MG63 (cell line): ENCODE measurements around the gene EFTUD2. TPM values are rescaled to one million over a fixed set of nuclear protein-coding genes. Genes with fewer than 3 reads are reported as not detected.

ENCODE experiments used
- DNase-seq: peaks from one replicate; pipeline ENCODE4 v3.0.0-alpha.2; 2020
- H3K27me3 ChIP-seq: fragments of 250-450 bp; sonication (Bioruptor Pico); 2 replicates; pipeline ENCODE4 v1.5.1; 2020; ENCODE audit warnings: mild to moderate bottlenecking, moderate library complexity
- H3K36me3 ChIP-seq: fragments of 250-450 bp; sonication (Bioruptor Pico); 2 replicates; pipeline ENCODE4 v1.5.1; 2020; ENCODE audit warnings: mild to moderate bottlenecking, moderate library complexity
- H3K4me3 ChIP-seq: fragments of 250-450 bp; sonication (Bioruptor Pico); 2 replicates; pipeline ENCODE4 v1.5.1; 2020; ENCODE audit warnings: mild to moderate bottlenecking, moderate library complexity
- H3K9me3 ChIP-seq: fragments of 250-450 bp; sonication (Bioruptor Pico); 2 replicates; pipeline ENCODE4 v1.5.1; 2020; ENCODE audit warnings: mild to moderate bottlenecking, moderate library complexity
- total RNA-seq: library from RNA; depleted of rRNA; stranded (reverse); fragments of >200 nt; shearing (Covaris generic); gene quantifications from 2 replicates; pipeline ENCODE4 v1.2.3, GENCODE V29; 2014; ENCODE audit warnings: low replicate concordance

The EFTUD2 gene
- total RNA-seq, 1 experiment from 2014 or later = 156 TPM

DNA sequence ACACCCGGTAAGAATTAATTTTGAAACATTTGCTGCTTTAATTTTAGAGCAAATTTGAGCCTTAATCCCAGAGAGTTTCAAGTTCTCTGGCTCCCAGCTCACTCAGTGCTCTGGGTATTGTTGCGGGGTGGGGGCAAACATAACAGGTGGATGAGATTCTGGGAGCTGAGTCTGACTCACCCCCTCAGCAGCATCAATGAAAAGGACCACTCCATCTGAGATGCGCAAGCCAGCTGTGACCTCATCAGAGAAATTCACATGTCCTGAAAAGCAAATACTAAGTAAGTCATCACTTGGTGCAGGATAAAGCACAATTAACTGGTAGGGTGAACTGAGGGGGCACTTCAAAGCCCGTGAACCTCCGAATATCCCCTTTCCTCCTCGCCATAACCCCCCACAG, 19.9 kb downstream of the EFTUD2 start:
- H3K36me3 ChIP-seq = peaks cover 95% of the 10 kb centered on the region

DNA sequence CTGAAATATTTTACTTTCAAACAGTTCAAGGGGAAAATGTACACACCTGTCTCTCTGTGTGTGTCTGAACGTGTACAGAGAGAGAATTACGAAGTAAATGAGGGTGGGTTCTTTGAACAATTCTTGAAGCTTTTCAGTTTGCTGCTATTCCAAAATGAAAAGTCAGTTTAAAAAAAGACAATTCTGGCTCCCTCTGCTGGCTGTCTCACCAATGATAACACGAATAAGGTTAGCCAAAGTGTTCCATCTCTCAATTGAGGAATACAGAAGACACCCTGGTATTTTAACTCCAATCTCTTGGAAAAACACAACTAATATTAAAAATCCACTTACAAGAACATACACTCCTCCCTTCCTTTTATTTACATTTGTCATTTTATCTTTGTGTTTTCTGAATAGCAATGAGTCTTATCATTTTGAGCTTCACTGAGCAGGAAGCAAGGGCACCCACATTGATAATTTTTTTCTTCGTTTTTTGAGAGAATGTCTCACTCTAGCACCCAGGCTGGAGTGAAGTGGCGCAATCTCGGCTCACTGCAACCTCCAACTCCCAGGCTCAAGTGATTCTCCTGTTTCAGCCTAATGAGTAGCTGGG, 20.5 kb downstream of the EFTUD2 start:
- Histone ChIP-seq H3K36me3 (peaks cover 92% of the 10 kb centered on the region), H3K27me3 (no peaks in the 10 kb centered on the region)

More for the DNA sequence above, 19.9 kb downstream of the EFTUD2 start:
- no peak for DNase-seq
- no peak overlapping the region for H3K4me3 ChIP-seq
- H3K27me3 ChIP-seq = no peaks in the 10 kb centered on the region
- no peaks in the 10 kb centered on the region for H3K9me3 ChIP-seq

DNA sequence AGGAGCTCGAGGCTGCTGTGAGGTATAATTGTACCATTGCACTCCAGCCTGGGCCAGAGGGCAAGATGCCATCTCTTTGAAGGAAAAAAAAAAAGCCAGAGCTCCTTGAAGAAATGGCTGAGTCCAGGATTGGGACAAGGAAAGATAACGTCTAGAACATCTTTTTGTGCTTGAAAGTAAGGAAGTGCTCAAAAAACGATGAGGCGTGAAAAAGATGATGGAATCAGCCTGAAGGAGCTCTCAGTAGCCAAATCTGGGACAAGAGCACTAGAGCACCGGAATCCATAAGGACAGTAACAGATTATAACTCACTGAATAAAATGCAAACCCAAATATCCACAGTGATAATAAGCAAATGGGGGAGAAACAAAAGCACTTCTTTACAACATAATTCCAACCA, 22.1 kb downstream of the EFTUD2 start:
- DNase-seq = no peak
- H3K36me3 ChIP-seq = peaks cover 90% of the 10 kb centered on the region
- no peak overlapping the region for H3K4me3 ChIP-seq
- no peaks in the 10 kb centered on the region for H3K9me3 ChIP-seq
- no peaks in the 10 kb centered on the region for H3K27me3 ChIP-seq

More for the DNA sequence above, 20.5 kb downstream of the EFTUD2 start:
- Histone ChIP-seq H3K4me3 (no peak overlapping the region), H3K9me3 (no peaks in the 10 kb centered on the region)
- DNase-seq = no peak

DNA sequence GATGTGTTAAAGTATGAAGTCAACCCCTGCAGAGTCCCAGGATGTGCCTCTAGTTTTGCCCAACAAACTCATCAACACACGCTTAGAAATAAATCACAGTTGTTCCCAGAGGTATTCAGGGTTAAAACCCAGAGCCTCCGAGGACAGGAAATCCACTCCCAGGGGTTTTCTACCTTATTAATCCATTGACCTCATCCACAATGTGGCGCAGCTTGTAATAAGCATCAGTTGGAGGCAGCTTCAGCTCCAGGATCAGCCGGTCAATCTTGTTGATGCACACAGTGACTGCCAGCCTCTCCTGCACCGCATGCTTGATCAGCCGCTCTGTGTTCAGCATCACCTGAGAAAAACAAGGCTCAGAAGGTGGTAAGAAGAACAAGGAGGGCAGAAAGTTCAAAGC, 23.5 kb downstream of the EFTUD2 start:
- no peak for DNase-seq
- peaks cover 90% of the 10 kb centered on the region for H3K36me3 ChIP-seq

GRCh38 chr17:44872131-44872768, 27.0 kb downstream of the EFTUD2 start:
- peak; percentile 12 for DNase-seq
- Histone ChIP-seq H3K9me3 (no peaks in the 10 kb centered on the region), H3K4me3 (no peak overlapping the region), H3K36me3 (peaks cover 88% of the 10 kb centered on the region), H3K27me3 (no peaks in the 10 kb centered on the region)

More for the DNA sequence above, 23.5 kb downstream of the EFTUD2 start:
- Histone ChIP-seq H3K27me3 (no peaks in the 10 kb centered on the region), H3K4me3 (no peak overlapping the region), H3K9me3 (no peaks in the 10 kb centered on the region)

- Histone ChIP-seq H3K9me3 (no peaks in the 10 kb centered on the region), H3K36me3 (peaks cover 89% of the 10 kb centered on the region), H3K4me3 (no peak overlapping the region), H3K27me3 (no peaks in the 10 kb centered on the region)
- no peak for DNase-seq
Measured at GRCh38 chr17:44871556-44871955, 27.7 kb downstream of the EFTUD2 start.

GRCh38 chr17:44867841-44868240, 31.4 kb downstream of the EFTUD2 start:
- peaks cover 90% of the 10 kb centered on the region for H3K36me3 ChIP-seq

DNA sequence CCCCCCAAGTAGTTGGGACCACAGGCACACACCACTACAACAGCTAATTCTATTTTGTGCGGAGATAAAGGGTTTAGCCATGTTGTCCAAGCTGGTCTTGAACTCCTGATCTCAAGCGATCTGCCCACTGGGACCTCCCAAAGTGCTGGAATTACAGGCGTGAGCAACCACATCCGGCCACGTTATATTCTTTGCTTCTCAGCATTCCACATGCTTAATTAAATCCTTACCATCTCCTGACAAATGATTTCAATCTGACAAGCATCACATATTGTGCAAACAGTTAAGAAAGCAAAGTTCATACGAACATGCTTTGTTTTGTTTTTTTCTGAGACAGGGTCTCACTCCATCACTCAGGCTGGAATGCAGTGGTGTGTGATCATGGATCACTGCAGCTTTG, 33.3 kb downstream of the EFTUD2 start:
- Histone ChIP-seq H3K9me3 (no peaks in the 10 kb centered on the region), H3K27me3 (no peaks in the 10 kb centered on the region), H3K36me3 (peaks cover 86% of the 10 kb centered on the region), H3K4me3 (no peak overlapping the region)
- DNase-seq = no peak

More at GRCh38 chr17:44867841-44868240, 31.4 kb downstream of the EFTUD2 start:
- H3K9me3 ChIP-seq = no peaks in the 10 kb centered on the region
- H3K27me3 ChIP-seq = no peaks in the 10 kb centered on the region
- no peak overlapping the region for H3K4me3 ChIP-seq
- DNase-seq = no peak

- peaks cover 88% of the 10 kb centered on the region for H3K36me3 ChIP-seq
- peak; percentile 54 for DNase-seq
- no peaks in the 10 kb centered on the region for H3K27me3 ChIP-seq
- no peaks in the 10 kb centered on the region for H3K9me3 ChIP-seq
- H3K4me3 ChIP-seq = no peak overlapping the region
Measured at GRCh38 chr17:44865231-44865660, 34.0 kb downstream of the EFTUD2 start.

- H3K27me3 ChIP-seq = no peaks in the 10 kb centered on the region
- H3K36me3 ChIP-seq = peaks cover 88% of the 10 kb centered on the region
- H3K9me3 ChIP-seq = no peaks in the 10 kb centered on the region
- DNase-seq = no peak
- H3K4me3 ChIP-seq = no peak overlapping the region
Measured at GRCh38 chr17:44864831-44865230, 34.4 kb downstream of the EFTUD2 start.

GRCh38 chr17:44863061-44863918, 36.0 kb downstream of the EFTUD2 start:
- DNase-seq = no peak
- Histone ChIP-seq H3K4me3 (no peak overlapping the region), H3K27me3 (no peaks in the 10 kb centered on the region), H3K36me3 (peaks cover 88% of the 10 kb centered on the region), H3K9me3 (no peaks in the 10 kb centered on the region)

DNA sequence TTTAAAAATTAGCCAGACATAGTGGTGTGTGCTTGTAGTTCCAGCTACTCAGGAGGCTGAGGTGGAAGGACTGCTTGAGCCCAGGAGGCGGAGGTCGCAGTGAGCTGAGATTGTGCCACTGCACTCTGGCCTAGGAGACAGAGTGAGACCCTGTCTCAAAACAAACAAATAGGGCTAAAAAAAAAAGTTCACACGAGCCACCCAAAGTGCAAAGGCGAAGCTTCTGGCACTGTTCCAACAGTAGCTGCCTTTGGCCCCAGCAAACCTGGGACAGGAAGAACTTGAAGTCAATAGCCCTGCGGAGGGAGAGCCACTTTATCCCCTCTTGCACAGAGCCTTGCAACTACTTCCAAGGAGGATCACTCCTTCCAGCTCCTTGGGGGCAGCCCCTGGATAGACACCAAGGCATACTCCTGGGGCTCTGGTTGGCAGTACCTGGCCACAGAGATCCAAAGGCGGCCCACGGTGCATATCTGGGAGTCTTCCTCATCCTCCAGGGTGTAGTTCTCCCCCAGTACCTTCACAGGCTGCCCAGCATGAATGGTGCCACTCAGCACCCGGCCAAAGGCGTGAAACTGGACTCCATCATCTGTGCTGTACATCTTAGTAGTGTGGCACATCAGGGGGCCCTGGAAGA, 36.8 kb downstream of the EFTUD2 start:
- H3K36me3 ChIP-seq = peaks cover 87% of the 10 kb centered on the region
- no peak overlapping the region for H3K4me3 ChIP-seq
- H3K9me3 ChIP-seq = no peaks in the 10 kb centered on the region
- DNase-seq = no peak
- H3K27me3 ChIP-seq = no peaks in the 10 kb centered on the region

- H3K9me3 ChIP-seq = no peaks in the 10 kb centered on the region
- no peaks in the 10 kb centered on the region for H3K27me3 ChIP-seq
- H3K36me3 ChIP-seq = peaks cover 89% of the 10 kb centered on the region
- DNase-seq = no peak
- H3K4me3 ChIP-seq = no peak overlapping the region
Measured at GRCh38 chr17:44859701-44860100, 39.5 kb downstream of the EFTUD2 start.

DNA sequence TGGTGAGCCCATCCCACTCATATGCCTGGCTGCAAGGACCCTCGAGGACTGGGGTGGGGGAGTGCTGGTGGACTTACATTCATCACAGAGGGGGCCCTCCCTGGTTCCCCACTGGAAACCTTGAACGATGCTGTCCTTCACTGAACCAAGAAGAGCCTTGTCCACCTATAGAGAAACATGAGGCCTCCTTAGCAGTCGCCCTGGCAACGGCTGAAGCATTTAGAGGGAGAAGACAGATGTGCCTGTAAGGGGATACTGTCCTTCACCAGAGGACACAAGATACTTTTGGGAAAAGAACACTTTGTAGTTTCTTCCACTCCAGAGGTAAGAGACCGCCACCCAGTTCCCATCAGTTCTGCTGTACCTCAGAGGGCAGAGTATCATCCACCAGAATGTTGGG, 45.1 kb downstream of the EFTUD2 start:
- DNase-seq = no peak
- no peak overlapping the region for H3K4me3 ChIP-seq
- H3K36me3 ChIP-seq = peaks cover 81% of the 10 kb centered on the region
- H3K9me3 ChIP-seq = no peaks in the 10 kb centered on the region
- H3K27me3 ChIP-seq = no peaks in the 10 kb centered on the region

- Histone ChIP-seq H3K9me3 (no peaks in the 10 kb centered on the region), H3K27me3 (no peaks in the 10 kb centered on the region), H3K4me3 (no peak overlapping the region), H3K36me3 (peaks cover 55% of the 10 kb centered on the region)
- DNase-seq = no peak
Measured at GRCh38 chr17:44850612-44851011, 48.6 kb downstream of the EFTUD2 start.

DNA sequence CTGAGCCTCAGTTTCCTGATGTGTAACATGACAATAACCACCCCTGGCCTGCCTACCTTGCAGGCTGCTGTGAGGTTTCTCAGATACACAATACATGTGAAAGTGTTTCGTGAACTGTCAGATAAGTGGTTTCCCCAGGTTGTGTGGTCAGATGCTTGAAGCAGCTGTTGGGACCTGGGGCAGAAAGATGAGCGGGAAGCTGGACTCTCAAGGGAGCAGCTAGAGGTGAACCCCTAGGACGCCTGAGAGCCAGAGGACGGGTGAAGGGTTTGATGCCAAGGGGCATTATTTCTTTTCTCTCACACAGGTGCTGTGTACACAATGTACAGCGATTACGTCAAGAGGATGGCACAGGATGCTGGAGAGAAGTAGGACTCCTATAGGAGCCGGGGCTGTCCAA, 49.2 kb downstream of the EFTUD2 start:
- Histone ChIP-seq H3K4me3 (no peak overlapping the region), H3K9me3 (no peaks in the 10 kb centered on the region), H3K36me3 (peaks cover 49% of the 10 kb centered on the region), H3K27me3 (no peaks in the 10 kb centered on the region)
- no peak for DNase-seq

DNA sequence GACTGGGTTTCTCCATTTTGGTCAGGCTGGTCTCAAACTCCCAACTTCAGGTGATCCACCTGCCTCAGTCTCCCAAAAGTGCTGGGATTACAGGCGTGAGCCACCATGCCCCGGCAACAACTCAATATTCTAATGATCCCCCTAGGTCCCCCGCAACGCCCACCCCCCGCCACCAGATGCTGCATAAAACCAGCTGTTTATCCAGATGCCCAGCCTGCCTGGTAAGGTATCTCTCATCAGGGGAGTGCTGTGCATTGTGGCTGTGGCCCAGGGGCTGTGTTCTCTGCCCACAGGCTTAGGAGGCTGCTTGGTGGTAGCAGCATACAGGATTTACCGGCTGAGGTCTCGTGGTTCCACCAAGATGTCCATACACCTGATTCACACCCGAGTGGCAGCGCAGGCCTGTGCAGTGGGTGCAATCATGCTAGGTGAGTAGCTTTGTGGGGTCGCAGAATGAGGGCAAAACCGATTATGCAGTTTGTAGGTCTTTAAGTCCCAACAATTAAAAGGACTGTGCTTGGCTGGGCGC, 50.2 kb downstream of the EFTUD2 start:
- H3K4me3 ChIP-seq = no peak overlapping the region
- H3K9me3 ChIP-seq = no peaks in the 10 kb centered on the region
- DNase-seq = no peak
- H3K27me3 ChIP-seq = no peaks in the 10 kb centered on the region
- peaks cover 41% of the 10 kb centered on the region for H3K36me3 ChIP-seq
